NCI-H345 treated with DMSO at 0.1 percent for 48 hours (cell line): ENCODE measurements around the gene SPACA4.

ENCODE experiments used
- DNase-seq: peaks from one replicate; lab custom pipeline; 2025; ENCODE audit not compliant: unreplicated experiment; lab: John Stamatoyannopoulos, UW

The SPACA4 gene

GRCh38 chr19:48596679-48597465, 9.7 kb upstream of the SPACA4 start:
- no peak for DNase-seq

- DNase-seq = no peak
These were observed 7.4 kb upstream of the SPACA4 start for GRCh38 chr19:48598996-48599700.

GRCh38 chr19:48600679-48601417, 5.7 kb upstream of the SPACA4 start:
- no peak for DNase-seq

DNA sequence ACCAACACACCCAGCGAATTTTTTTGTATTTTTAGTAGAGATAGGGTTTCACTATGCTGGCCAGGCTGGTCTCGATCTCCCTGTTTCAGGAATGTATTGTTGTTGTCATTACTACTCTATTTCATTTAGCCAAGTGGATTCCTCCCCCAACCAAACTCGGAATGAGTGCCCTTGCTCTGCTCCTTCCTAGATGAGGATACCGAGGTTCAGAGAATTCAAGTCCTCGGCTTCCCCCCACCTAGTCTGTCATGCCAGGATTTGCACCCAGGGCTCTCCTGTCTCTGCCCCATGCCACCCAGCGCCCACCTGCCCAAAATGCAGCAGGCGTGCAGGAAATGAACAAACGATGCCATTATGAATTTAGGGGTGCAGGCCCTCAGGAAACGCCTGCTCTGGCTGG, 3.5 kb upstream of the SPACA4 start:
- no peak for DNase-seq

- no peak for DNase-seq
These were observed 3.1 kb upstream of the SPACA4 start for GRCh38 chr19:48603449-48603848.

DNA sequence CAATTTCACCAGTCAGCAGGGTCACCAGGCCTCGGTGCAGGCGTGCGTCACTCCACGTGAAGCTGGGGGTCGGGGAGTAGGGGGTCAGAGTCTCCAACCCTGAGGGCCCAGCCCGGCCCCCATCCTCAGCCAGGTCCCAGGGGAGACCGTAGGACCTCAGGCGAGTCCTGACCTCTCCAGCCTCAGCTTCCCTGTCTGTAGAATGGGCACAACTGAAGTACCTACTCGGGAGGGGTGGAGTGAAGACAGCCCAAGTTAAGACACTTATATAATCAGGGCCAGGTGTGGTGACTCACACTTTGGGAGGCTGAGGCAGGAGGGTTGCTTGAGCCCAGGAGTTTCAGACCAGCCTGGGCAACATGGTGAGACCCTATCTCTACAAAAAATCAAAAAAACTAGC, 2.7 kb upstream of the SPACA4 start:
- DNase-seq = no peak

GRCh38 chr19:48607359-48607755, 815 bp downstream of the SPACA4 start:
- no peak for DNase-seq

DNA sequence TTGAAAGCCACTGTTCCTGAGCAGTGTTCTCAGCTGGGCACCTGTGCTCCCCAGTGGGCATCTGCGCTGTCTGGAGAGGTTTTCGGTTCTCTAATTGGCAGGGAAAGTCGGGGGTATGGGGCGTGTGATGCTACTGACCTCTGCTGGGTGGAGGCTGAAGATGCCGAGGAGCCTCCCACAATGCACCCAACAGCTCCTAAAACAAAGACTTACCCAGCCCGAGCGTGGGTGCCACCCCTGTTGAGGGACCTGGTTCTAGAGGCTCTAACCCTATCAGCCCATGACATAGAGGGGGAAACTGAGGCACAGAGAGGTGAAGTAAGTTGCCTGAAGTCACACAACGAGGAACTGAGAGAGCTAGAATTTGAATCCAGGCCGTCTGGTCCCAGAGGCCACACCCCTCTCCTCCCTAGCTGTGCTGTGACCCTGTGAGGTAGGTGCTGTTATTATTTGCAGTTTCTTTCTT, 2.3 kb downstream of the SPACA4 start:
- peak; percentile 51 for DNase-seq

DNA sequence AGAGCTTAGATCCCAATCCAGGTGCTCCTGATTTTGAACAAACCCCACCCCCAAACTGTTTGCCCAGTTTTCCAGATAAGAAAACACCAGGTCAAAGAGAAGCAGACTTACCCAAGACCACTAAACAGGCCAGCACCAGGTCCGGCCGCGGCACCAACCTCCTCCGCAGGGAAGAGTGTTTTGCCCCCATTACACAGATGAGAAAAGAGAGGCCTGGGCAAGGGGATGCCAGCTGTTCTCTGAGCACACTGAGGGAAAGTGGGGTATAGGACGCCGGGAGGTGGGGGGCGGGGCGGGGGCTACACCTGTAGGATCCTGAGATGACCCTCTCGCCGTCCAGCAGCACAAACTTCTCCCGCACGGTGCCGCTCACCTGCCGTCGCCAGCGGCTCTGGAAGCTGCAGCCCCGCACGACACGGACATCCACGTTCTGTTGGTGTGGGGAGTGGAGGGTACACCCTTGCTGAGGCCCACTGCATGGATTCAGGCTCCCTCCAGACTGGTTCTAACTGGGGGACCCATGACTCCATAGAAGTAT, 3.1 kb downstream of the SPACA4 start:
- DNase-seq = no peak

GRCh38 chr19:48611872-48612271, 5.3 kb downstream of the SPACA4 start:
- no peak for DNase-seq

GRCh38 chr19:48613024-48613851, 6.7 kb downstream of the SPACA4 start:
- no peak for DNase-seq

DNA sequence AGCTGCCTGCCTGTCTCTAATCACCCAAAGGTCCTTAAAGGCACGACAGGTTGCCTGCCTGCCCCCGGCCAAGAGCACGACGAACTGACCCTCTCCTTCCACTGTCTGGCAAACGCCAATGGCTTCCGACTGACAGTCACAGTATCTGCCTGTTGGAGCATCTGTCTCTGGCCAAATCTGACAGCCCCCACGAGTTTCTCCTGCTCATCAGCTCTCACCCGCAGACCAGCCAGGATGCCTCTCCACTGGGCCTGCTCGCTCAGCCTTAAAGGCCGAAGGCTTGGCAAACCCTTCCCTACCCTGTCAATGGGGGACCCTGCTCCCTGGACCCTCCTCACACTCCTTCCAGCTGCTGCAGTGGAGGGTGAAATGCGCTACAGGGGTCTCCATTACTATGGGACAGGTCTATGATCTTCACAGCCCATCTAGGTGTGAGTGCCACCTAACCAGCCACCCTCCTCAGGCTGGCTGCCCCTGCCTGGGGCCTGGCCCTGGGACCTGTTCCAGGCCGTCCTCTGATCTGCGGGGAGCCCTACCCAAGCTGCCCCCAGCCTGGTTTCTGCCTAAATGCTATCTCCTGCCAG, 7.4 kb downstream of the SPACA4 start:
- DNase-seq = no peak

GRCh38 chr19:48614436-48615230, 8.1 kb downstream of the SPACA4 start, which contains the start of gene FAM83E:
Gene FAM83E (minus strand): TSS chr19:48615076. CDS start chr19:48613372, 1,704 bp downstream.
- no peak for DNase-seq

- no peak for DNase-seq
These were observed 8.9 kb downstream of the SPACA4 start for GRCh38 chr19:48615231-48616040.

- DNase-seq = no peak
These were observed 9.5 kb downstream of the SPACA4 start for GRCh38 chr19:48616041-48616436.

GRCh38 chr19:48616491-48617056, 10.0 kb downstream of the SPACA4 start:
- no peak for DNase-seq

- DNase-seq = no peak
These were observed 10.8 kb downstream of the SPACA4 start for GRCh38 chr19:48617146-48617937.
